ENCODE measurements around the gene PIM3. TPM values are rescaled to one million over a fixed set of nuclear protein-coding genes. Genes with fewer than 3 reads are reported as not detected.

Gene PIM3
- total and polyA plus RNA-seq, 10 of the 15 experiments (the other 5 are each of a cell fraction or from before 2014, with no cell fraction given), result 0.31 to 60.8 (median 12.4) TPM

DNA sequence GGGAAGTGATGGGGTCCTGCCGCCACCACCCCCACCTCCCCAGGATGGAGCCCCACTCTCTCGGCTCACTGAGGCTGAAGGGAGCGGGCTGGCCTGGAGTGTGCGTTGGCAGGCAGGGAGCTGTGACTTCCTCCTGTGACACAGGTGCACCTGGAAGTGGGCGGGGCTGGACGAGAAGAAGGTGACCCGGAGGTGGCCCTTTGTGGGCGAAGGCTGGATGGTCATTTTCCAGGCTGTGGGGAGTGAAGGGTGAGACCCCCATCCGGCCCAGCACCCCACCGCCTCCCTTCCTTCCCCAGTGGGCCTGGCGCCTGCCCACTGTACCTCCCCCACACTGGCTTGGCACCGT lies 36.7 kb downstream of the PIM3 start:
- ChIA-PET POLR2A (no interaction called here), CTCF (interaction anchor here (0.7 kb wide), 1 partner anchor 66 kb away, joined by 4 read pairs; no protein-coding TSS in a partner anchor), RAD21 (ENCODE audit: unreplicated experiment) (no interaction called here), SMC1A (ENCODE audit: uncharacterized antibody, unreplicated experiment) (no interaction called here)
- Histone ChIP-seq H3K4me3 (no peak overlapping the region), H3K27ac (ENCODE audit: control insufficient read depth, insufficient read depth) (no peak overlapping the region), H3K36me3 (ENCODE audit: control insufficient read depth in 2 of 2, insufficient read depth in 2 of 2, low read length in 1 of 2) (no peaks in the 10 kb centered on the region), H2AFZ (ENCODE audit: control insufficient read depth, low read depth, low read length) (no peak overlapping the region), H3K9ac (ENCODE audit: control insufficient read depth, insufficient read depth, low read length) (no peak overlapping the region), H3K4me1 (ENCODE audit: control insufficient read depth, insufficient read depth, low read length) (no peaks in the 10 kb centered on the region), H3K9me3 (replicated peaks; ENCODE audit: control insufficient read depth, insufficient read depth, low read length) (no peaks in the 10 kb centered on the region), H4K20me1 (ENCODE audit: control insufficient read depth, insufficient read depth) (no peaks in the 10 kb centered on the region), H3K79me2 (ENCODE audit: control insufficient read depth, insufficient read depth, low read length) (no peaks in the 10 kb centered on the region), H3K27me3 (replicated peaks in 1 of 2; ENCODE audit: control insufficient read depth in 2 of 2, insufficient read depth in 2 of 2, low read length in 1 of 2) (no peaks in the 10 kb centered on the region; a peak in 1 of 4 replicates), H3K4me2 (ENCODE audit: control insufficient read depth, insufficient read depth) (no peak overlapping the region)
- FAIRE-seq, result no peak
- ATAC-seq, result no peak
- DNase-seq (ENCODE audit: low read depth, low spot score), result no peak
- in situ Hi-C loops (cut with MboI) (no loop called here), intact Hi-C loops (cut with micrococcal nuclease; ENCODE audit: unreplicated experiment) (no loop called here)
- no TSS peak for BruUV-seq (replicated peaks)
- WGBS (ENCODE audit: insufficient coverage, insufficient replicate concordance, low lambda C conversion rate, missing lambda C conversion rate), result 34% methylated on average over 12 of the region's 12 CpGs
- no peak for TF ChIP-seq SMARCA5 (IDR thresholded peaks at IDR 0.05)
- no peak for TF ChIP-seq KDM1A (IDR thresholded peaks at IDR 0.05; ENCODE audit: borderline replicate concordance)
- TF ChIP-seq SREBF1 (IDR thresholded peaks at IDR 0.05; ENCODE audit: low read length), result no peak
- no peak for TF ChIP-seq KAT2A (conservative IDR thresholded peaks at IDR 0.05; ENCODE audit: control insufficient read depth, low read depth, low read length)
- TF ChIP-seq JUNB (IDR thresholded peaks at IDR 0.05), result no peak
- no peak for TF ChIP-seq RELA (IDR thresholded peaks at IDR 0.05; ENCODE audit: borderline replicate concordance, partially characterized antibody)
- TF ChIP-seq TBL1XR1 (IDR thresholded peaks at IDR 0.05; ENCODE audit: low read depth, low read length), result no peak
- TF ChIP-seq HCFC1 (IDR thresholded peaks at IDR 0.05; ENCODE audit: low read length), result no peak
- TF ChIP-seq, protein P1, sequence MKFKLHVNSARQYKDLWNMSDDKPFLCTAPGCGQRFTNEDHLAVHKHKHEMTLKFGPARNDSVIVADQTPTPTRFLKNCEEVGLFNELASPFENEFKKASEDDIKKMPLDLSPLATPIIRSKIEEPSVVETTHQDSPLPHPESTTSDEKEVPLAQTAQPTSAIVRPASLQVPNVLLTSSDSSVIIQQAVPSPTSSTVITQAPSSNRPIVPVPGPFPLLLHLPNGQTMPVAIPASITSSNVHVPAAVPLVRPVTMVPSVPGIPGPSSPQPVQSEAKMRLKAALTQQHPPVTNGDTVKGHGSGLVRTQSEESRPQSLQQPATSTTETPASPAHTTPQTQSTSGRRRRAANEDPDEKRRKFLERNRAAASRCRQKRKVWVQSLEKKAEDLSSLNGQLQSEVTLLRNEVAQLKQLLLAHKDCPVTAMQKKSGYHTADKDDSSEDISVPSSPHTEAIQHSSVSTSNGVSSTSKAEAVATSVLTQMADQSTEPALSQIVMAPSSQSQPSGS (IDR thresholded peaks at IDR 0.05; ENCODE audit: low read length), result no peak
- TF ChIP-seq, protein P2, sequence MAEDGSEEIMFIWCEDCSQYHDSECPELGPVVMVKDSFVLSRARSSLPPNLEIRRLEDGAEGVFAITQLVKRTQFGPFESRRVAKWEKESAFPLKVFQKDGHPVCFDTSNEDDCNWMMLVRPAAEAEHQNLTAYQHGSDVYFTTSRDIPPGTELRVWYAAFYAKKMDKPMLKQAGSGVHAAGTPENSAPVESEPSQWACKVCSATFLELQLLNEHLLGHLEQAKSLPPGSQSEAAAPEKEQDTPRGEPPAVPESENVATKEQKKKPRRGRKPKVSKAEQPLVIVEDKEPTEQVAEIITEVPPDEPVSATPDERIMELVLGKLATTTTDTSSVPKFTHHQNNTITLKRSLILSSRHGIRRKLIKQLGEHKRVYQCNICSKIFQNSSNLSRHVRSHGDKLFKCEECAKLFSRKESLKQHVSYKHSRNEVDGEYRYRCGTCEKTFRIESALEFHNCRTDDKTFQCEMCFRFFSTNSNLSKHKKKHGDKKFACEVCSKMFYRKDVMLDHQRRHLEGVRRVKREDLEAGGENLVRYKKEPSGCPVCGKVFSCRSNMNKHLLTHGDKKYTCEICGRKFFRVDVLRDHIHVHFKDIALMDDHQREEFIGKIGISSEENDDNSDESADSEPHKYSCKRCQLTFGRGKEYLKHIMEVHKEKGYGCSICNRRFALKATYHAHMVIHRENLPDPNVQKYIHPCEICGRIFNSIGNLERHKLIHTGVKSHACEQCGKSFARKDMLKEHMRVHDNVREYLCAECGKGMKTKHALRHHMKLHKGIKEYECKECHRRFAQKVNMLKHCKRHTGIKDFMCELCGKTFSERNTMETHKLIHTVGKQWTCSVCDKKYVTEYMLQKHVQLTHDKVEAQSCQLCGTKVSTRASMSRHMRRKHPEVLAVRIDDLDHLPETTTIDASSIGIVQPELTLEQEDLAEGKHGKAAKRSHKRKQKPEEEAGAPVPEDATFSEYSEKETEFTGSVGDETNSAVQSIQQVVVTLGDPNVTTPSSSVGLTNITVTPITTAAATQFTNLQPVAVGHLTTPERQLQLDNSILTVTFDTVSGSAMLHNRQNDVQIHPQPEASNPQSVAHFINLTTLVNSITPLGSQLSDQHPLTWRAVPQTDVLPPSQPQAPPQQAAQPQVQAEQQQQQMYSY (CRISPR knock-in tag; IDR thresholded peaks at IDR 0.05), result no peak
- TF ChIP-seq CHD2 (IDR thresholded peaks at IDR 0.05; ENCODE audit: borderline replicate concordance, low read depth, low read length), result no peak
- no peak for TF ChIP-seq SMC3 (IDR thresholded peaks at IDR 0.05; ENCODE audit: borderline replicate concordance, low read length)
- no peak for TF ChIP-seq MEF2A (IDR thresholded peaks at IDR 0.05; ENCODE audit: insufficient read depth, low read depth, low read length)
- TF ChIP-seq TCF3 (IDR thresholded peaks at IDR 0.05; ENCODE audit: borderline replicate concordance, insufficient read depth, low read depth, low read length), result no peak
- TF ChIP-seq, protein P3, sequence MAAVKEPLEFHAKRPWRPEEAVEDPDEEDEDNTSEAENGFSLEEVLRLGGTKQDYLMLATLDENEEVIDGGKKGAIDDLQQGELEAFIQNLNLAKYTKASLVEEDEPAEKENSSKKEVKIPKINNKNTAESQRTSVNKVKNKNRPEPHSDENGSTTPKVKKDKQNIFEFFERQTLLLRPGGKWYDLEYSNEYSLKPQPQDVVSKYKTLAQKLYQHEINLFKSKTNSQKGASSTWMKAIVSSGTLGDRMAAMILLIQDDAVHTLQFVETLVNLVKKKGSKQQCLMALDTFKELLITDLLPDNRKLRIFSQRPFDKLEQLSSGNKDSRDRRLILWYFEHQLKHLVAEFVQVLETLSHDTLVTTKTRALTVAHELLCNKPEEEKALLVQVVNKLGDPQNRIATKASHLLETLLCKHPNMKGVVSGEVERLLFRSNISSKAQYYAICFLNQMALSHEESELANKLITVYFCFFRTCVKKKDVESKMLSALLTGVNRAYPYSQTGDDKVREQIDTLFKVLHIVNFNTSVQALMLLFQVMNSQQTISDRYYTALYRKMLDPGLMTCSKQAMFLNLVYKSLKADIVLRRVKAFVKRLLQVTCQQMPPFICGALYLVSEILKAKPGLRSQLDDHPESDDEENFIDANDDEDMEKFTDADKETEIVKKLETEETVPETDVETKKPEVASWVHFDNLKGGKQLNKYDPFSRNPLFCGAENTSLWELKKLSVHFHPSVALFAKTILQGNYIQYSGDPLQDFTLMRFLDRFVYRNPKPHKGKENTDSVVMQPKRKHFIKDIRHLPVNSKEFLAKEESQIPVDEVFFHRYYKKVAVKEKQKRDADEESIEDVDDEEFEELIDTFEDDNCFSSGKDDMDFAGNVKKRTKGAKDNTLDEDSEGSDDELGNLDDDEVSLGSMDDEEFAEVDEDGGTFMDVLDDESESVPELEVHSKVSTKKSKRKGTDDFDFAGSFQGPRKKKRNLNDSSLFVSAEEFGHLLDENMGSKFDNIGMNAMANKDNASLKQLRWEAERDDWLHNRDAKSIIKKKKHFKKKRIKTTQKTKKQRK (IDR thresholded peaks at IDR 0.05; ENCODE audit: low read depth, low read length), result no peak
- TF ChIP-seq CREB1 (IDR thresholded peaks at IDR 0.05; ENCODE audit: low read depth), result no peak
- TF ChIP-seq TCF7 (IDR thresholded peaks at IDR 0.05; ENCODE audit: borderline replicate concordance), result no peak
- TF ChIP-seq, protein P4, sequence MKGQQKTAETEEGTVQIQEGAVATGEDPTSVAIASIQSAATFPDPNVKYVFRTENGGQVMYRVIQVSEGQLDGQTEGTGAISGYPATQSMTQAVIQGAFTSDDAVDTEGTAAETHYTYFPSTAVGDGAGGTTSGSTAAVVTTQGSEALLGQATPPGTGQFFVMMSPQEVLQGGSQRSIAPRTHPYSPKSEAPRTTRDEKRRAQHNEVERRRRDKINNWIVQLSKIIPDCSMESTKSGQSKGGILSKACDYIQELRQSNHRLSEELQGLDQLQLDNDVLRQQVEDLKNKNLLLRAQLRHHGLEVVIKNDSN (IDR thresholded peaks at IDR 0.05; ENCODE audit: borderline replicate concordance, extremely low read length, insufficient read depth, low read depth, low read length), result no peak
